GM18951 (cell line): ENCODE results near the gene BANP.
"Not testable (repeated sequence)": the region's sequence is repeated elsewhere in the genome, so short reads cannot be mapped to it uniquely, and the experiment has no call there.

Experiments
- POLR2A ChIP-seq: IDR thresholded peaks from 4 replicates; pipeline ENCODE4 v1.6.1; 2011; ENCODE audit warnings: mild to moderate bottlenecking; ENCODE audit not compliant: insufficient read length, insufficient read depth; ENCODE audit errors: extremely low read depth
- in situ Hi-C: fragments of 300-500 bp; cut with MboI; formaldehyde crosslinking; loops from one replicate; pipeline ENCODE4 v1.12.0; 2022; ENCODE audit warnings: low sequenced_read_pairs, mixed read lengths, inconsistent platforms; ENCODE audit not compliant: unreplicated experiment

Gene BANP

DNA sequence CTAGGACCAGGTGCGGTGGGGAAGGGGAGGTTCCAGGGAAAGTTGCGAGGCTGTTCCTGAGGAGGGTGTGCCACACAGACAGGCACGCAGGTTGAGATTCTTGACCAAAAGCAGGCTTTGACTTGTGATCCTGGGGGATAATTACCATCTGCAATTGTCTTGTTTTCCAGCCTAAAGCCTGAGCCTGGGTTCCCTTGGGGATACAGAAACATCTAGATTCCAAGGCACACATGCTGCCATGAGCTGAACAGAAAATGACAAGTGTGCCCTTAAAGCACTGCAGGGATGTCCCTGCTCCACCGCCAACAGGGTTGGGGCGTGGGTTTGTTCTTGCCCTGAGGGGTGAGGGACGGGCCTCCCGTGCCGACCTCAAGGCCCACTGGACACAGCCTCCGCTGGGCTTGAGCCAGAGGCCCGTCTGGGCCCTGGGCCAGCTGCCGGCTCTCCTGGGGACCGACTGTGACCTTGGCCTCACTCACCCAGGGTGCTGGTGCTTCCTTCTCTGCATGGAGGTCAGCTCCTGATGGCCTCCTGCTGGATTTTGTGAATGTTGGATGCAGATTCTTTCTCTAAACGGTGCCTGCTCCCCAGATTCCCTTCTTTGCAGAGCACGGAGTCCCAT, 28.9 kb upstream of the BANP start:
- no peak for TF ChIP-seq POLR2A
- in situ Hi-C loops, result no loop called here

DNA sequence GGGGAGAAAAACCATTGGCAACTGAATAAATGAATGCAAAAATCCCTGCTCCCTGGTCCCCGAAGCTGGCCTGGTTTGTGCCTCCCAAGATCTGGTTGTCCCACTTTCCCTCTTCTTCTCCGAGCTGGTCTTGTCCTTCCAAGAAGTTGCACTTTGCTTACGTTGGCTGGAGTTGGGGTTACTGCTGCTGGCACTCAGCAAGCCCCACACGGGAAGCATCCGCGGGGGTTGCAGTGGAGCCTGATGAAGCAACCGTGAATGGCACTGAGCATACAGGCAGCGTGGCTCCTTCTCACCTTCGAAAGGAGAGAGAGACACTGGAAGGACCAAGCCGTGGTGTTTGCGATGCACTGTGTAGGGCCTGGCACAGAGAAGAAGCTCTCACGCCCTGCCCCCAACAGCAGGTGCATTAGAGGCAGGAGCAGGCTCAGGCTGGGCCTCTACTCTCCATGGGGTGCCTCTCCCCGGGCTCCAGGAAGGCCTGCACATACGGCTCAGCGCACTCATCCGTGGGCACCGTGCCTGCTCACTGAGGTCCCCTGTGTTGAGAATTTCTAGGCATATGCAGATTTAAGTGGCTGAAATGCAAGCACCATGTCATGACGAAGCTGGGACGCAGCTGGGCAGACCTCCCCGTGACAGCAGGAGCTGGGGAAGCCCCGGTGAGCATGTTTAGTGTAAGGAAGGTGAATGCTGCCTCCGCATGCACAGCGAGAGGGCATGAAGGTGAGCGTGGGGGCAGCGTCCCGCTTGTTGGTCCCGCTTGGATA, 27.0 kb upstream of the BANP start:
- in situ Hi-C loops, result no loop called here
- TF ChIP-seq POLR2A, result no peak

DNA sequence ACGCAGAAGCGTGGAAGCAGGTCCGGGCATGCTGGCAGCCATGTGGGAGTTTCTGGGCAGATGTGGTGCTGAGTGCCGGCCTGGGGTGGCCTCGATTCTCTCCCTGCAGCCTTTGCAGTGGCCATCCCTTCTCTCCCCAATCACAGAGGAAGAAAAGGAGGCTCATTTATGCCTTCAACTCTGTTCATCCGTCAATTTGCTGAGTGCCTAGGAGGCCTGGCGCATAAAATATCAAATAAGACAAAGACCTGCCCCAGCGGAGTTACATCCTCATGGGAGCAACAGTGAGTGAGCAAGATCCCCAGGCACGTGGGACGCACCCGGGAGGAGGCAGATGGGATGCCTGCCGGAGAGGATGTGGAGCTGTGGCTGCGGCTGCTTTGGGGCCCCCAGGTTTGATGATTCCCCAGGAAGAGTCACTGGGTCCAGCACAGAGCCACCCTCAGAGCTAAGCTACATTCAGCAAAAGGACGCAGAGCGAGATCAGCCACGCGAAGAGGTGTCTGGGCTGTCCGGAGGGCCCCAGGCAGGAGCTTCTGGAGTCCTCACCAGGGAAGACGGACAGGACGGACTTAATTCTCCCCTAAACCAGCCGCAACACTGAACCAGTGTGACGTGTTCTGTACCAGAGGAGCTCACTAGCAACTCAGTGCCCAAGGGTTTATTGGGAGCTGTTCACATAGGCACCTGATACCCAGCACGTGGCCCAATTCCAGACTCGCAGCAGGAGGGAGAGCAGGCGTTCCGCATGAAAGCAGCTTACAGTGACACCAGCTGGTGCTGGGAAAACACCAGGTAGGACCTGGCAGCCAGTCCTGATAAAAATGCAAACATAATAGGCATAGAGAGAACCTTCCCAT, 26.2 kb upstream of the BANP start:
- in situ Hi-C loops, result no loop called here
- TF ChIP-seq POLR2A, result no peak

DNA sequence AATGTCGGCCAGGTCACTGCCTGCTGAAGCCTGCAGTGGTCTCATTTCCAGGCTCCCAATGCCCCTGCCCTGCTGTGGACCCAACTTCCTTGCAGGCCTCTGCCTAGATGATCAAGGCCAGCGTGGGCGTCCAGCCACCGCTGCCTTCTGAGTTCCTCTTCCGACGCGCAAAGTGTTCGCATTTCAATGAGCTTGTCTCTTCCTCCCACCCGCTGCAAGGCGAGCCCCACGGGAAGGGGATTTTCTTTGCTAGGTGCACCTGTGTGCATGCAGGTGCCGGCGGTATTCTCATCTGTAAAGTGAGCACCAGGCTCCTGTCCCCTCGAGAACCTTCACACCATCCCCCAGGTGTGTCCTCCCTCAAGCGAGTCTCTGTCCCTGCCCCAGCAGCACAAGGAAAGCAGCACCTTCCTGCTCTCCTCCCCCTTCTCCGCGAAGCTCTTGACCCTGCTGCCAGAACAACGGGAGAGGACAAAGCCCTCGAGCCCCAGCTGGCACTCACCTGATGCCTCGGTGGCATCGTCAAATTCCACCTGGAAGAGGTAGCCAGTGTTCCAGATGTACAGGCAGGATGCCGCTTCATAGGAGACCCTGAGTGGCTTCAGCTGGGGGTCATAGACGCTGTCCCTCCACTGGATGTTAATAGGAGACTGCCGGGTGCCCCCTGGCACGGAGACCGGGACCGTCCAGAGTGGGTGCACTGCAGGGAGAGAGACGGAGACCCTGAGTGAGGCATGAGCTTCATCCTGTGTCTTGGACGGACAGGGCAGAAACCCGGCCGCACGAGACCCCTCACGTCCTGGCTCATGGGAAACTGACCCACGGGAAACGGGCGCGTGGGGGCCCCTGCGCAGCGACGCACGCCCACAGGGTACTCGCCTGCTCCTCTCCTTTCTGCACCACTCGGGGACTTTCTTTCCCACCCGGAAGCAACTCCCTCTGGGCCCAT, 24.7 kb upstream of the BANP start:
- in situ Hi-C loops, result no loop called here
- no peak for TF ChIP-seq POLR2A

DNA sequence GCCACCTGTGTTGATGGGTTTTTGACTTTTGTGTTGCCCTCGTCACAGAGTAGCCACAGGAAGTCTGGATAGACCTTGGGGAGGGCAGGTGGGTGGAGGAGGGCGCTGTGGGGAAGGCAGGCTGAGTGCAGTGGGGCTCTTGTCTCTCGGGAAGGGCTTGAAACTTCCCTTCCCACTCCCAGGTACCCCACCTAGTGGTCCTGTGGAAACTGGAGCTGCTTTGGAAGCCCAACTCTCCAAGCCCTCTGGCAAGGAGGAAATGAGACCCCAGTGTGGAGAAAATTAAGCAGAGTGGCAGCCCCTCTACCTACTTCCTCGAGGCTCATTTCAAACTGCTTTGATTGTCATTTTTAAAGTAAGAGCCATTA, 24.1 kb upstream of the BANP start:
- in situ Hi-C loops, result no loop called here
- no peak for TF ChIP-seq POLR2A

DNA sequence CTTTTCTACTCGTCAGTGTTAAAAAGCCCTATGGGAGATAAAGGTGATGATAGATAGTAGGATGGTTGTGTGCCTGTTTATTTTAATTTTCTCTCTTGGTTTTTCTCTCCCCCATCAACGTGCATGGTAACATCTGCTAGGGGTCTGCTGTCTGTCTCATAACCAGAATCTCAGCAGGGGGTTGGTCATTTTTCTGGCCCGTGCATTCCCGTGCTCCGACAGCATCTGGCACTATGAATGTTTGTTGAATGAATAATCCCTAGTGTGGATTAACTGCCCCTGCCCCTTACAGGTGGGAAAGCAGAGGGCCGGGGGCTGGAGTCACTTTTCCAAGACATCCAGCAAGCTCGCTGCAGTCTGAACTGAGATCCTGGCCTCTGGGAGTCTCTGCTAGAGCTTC, 21.2 kb upstream of the BANP start:
- no peak for TF ChIP-seq POLR2A
- in situ Hi-C loops, result no loop called here

DNA sequence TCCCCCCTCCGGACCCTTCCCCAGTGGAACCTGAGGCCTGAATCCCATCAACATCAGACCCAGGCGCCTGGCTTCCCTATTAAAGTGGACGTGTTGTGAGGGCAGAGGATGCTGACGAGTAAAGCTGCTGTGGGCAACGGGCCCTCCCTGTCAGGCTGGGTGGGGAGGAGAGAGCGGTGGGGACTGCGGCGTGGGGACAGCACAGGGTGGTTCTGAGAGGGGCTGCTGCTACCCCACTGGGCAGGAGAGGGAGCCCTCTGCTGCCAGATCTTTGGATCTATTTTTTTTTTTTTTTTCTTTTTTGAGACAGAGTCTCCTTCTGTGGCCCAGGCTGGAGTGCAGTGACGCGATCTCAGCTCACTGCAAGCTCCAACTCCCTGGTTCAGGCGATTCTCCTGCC, 20.8 kb upstream of the BANP start:
- in situ Hi-C loops, result no loop called here
- TF ChIP-seq POLR2A, result no peak

DNA sequence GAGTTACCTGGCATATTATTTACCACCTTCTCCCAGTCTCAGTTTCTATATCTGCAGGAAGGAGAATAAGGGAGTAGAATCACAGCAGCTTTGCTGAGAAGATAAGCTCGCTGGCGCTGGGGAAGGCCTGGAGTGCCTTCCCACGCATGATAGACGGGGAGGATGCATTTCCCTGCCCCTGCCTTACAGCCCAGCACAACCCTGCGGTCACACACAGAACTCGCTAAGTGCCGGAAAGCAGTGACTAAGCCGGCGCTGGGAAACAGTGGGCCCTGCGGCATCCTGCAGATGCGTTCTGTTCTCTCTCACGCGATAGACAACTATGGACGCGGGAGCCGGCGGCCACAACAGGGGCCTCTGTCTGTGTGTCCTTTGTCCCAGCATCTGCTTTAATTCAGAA, 19.7 kb upstream of the BANP start:
- in situ Hi-C loops, result no loop called here
- TF ChIP-seq POLR2A, result no peak

DNA sequence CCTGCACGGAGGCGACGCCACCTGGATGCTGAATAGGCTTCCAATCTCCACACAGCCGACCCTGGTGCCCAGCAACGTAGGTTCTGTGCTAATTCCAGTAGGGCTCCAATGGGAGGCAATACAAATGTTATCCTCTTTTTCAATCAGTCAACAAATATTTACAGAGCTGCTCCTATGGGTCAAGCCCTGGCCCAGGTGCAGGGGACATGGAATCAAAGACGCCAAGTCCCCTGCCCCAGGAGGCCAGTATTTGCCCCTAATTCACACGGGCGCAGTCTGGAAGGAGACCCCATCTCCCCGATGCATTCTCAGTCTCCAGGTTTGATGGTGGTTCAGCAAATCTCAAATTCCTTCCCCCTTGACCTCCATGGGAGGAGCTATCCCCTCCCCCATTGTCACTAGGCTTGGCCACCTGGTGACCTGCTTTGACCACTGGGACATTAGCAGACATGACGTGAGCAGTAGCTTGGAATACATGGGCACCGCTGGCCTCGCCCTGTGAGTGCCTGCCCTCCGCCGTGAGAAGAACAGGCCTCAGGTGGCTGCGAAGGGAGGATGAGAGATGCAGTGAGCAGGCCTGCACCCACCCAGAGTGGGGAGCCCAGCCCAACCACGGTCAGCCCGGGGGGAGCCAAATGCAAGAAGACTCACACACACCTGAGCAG, 18.6 kb upstream of the BANP start:
- in situ Hi-C loops, result not testable (repeated sequence)

DNA sequence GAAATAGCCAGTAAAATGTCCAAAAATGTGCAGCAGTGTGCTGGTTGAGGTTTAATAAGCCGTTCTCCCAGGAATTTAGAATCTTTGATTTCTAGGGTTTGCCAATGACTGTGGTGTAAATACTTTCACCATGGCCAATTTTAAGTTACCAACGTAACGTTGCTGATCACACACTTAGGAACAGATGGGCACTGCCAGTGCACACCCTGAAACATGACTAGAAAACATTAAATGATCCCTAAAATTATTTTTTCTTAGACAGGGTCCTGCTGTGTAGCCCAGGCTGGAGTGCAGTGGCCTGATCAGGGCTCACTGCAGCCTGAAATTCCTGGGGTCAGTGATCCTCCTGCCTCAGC, 18.1 kb upstream of the BANP start:
- TF ChIP-seq POLR2A, result no peak
- in situ Hi-C loops, result no loop called here

DNA sequence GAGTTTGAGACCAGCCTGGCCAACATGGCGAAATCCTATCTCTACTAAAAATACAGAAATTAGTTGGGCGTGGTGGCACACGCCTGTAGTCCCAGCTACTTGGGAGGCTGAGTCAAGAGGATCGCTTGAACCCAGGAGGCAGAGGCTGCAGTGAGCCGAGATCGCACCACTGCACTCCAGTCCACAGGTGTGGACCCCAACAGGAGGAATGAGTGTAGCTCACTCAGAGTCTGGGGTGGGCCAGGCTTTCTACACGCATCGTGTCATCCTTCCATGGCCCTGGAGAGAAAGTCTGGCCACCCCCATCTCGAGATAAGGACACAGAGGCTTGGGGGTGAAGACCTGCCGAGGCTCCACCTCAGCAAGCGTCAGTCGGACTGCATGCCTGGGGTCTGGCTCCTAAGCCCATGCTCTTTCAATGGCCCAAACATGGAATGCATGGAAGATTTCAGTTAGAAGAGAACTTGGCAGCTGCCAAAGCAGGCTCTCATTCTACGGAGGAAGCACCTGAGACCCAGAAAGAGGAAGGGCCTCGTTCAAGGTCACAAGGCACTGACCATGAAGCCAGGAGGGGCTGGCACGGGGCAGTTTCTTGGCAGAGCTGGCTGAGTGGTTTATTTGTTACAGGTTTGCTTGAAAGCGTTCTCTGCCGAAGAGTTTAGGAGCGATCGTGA, 16.3 kb upstream of the BANP start:
- in situ Hi-C loops, result not testable (repeated sequence)

DNA sequence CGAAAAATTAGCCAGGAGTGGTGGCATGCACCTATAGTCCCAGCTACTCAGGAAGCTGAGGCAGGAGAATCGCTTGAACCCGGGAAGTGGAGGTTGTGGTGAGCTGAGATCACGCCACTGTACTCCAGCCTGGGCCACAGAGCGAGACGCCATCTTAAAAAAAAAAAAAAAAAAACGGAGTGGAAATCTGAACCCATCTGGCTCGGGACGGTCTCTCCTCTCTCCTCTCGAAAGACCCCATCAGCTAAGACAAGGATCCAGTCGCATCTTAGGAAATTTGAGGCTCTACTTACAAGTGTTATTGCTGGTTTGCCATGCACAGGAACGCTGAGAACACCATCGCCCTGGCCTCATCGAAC, 15.2 kb upstream of the BANP start:
- in situ Hi-C loops, result not testable (repeated sequence)
